Stimulated activated CD4-positive, alpha-beta T cell treated with anti-CD3 and anti-CD28 coated beads, Interleukin-15, amount 100 ng/mL, for 24 hours (primary cell): ENCODE results near the gene YWHAQ.

Source experiments
- DNase-seq: peaks from one replicate; pipeline ENCODE4 v3.0.0-alpha.2; 2020

YWHAQ gene

GRCh38 chr2:9630736-9631552 lies at the start of gene YWHAQ:
YWHAQ (minus strand) TSS chr2:9630997; CDS start chr2:9630452, 545 bp downstream.
- DNase-seq: peak; percentile 99

DNA sequence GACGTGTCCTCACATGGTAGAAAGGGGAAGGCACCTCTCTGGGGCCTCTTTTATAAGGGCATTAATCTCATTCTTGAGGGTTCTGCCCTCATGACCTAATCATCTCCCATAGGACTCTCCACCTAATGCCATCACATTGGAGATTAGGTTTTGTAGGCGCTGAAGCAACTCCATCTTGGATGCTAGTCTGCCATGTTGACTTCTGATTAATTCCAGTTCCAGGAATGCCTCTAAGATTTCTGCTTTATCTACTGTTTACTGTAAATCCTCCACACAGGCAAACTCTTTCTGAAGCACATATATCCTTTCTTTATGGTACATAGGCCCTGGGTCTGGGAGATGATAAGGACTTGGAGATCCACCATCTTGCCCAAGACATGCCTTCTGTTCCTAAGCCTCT lies 49.3 kb upstream of the YWHAQ start:
- no peak for DNase-seq

DNA sequence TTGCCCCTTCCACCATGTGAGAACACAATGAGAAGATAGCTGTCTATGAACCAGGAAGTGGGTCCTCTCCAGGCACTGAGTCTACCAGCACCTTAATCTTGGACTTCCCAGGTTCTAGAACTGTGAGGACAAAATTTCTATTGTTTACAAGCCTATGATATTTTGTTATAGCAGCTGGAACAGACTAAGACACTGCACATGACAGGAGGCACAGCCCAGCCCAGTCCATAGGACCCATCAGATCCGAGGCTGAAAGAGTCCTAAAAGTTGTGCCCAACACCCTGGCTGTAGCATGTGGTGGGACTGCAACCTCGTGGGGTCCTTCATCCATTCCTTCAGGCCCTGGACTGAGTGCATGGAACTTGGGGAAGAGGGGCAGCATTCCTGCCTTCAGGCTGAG lies 48.4 kb upstream of the YWHAQ start:
- DNase-seq: no peak

- DNase-seq: no peak
These were observed 47.7 kb upstream of the YWHAQ start for GRCh38 chr2:9678544-9678943.

- DNase-seq: no peak
These were observed 44.9 kb upstream of the YWHAQ start for GRCh38 chr2:9675415-9676351.

GRCh38 chr2:9674891-9675414 lies 44.2 kb upstream of the YWHAQ start:
- DNase-seq: no peak

- no peak for DNase-seq
These were observed 43.2 kb upstream of the YWHAQ start for GRCh38 chr2:9673914-9674481.

GRCh38 chr2:9668687-9669345 lies 38.0 kb upstream of the YWHAQ start:
- DNase-seq: no peak

DNA sequence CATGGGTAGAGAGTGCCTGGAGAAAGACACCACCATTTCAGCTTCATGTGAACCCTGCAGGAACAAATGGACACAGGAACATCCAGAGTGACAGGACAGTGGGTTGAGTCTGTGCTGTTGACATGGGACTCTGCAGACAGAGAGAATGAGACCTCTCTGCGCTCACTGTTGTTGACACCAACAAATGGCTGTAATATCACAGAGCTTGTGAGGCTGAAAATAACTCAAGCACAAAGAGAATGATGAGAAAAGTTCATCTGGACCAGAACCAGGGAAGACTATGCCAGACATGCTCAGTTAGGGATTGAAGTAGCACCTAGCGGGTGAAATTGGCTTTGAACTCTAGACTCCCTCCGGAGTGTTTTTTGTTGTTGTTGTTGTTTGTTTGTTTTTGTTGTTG lies 37.0 kb upstream of the YWHAQ start:
- no peak for DNase-seq

DNA sequence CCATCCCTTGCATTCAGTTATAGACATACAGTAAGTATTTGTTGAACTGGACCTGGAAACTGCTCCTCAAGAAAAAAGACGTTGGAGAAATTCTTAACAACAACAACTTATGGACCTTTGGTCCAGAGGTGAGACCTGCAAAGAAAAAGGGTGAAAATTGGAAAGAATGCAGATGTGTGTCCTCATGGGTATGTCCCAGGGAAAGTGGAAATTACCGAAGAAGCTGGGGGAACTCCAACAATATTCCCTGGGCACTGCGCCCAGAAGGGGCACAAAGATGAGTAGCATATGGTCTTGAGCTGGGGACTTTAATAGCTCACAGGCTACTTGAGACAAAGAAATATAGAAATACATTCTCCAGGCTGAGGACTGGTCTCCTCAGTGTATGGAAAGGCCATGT lies 35.5 kb upstream of the YWHAQ start:
- DNase-seq: no peak

DNA sequence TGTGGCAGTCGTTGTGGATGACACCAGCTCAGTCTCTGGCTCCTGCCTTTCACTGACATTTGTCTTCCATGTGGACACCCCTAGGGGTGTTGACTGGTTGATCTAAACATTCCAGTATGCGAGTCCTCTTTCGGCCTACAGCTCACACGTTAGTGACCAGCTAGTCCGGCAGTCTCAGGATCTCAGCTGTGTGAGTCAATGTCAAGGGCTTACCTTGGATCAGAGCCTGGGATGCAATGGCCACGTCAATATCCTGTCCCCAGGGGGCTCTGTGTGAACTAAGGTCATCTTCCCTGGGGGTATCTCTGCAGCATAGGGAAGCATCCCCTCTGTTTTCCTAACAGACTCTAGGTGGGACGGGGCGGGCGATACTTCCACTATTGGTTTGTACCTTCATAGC lies 35.1 kb upstream of the YWHAQ start:
- no peak for DNase-seq

DNA sequence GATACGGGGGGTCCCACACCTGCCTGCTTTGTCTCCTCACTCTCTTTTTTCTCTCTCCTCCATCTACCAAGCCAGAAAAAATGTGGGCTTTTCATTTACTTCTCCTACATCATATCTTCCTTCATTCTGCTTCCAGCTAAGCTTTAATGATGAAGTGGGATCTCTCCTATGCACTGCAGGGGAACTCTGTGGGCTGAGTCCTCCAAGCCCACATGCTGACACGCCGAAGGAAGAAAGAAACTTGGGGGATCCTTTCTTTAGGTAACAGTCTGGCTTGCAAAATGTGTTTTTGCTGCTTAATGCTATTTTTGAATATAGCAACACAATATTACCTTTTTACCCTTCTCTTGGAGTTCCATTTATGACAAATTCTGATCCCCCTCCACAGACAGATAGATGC lies 33.6 kb upstream of the YWHAQ start:
- DNase-seq: no peak

DNA sequence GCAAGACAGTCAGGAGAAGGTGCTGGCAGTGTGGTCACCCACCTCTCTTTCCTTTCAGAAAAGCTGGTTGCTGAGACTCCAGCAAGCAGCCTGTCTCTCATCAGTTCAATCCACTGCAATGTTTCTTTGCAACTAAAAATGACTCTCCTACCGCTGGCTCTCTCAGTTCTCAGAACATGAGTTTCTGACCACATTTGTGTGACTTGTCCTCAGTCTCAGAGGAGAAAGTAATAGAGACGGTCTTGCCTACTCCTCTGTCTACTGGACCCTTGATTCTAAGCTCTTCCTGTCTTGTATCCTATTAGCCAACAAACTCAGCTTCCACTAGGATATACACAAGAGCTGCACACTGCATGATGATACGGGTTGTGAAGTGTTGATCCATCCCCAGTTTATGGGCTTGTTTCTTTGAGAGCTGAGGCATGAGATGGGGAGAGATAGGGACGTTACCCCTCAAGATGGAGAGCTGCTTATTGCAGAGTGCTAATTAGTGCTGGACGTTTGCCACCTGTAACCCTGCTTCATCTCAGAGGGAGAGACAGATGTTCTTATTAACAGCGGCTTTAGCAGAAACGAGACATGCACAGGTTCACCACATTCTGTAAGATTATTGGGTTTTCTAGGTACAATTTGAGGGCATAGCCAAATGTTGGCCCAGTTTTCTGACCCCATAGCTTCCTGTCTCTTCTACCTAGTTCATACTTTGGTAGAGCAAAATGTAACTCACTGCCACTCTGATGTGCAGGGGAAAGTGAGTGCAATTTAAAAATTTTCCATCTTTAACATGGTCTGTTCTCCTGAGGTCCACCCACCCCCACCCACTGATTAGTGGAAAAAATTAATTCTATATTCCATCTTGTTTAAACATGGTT lies 32.4 kb upstream of the YWHAQ start:
- DNase-seq: no peak

GRCh38 chr2:9661261-9661660 lies 30.5 kb upstream of the YWHAQ start:
- DNase-seq: no peak

DNA sequence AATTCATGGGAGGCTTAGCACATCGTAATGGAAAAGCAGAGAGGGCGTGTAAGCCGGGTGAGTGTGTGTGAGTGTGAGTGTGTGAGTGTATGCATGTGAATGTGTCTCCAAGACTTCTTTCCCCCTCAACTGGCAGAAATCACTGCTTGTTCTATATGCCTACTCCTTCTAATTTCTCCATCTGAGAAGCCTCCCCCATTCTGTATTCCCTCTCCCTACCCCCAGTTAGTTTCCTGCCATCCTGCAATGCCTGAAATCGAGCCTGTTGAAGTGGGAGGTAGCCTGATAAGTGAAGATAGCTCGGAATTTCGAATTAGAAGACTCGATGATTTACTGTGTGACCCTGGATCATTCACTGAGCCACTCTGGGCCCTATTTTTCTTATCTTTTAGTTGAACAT lies 30.0 kb upstream of the YWHAQ start:
- no peak for DNase-seq

- DNase-seq: no peak
These were observed 29.4 kb upstream of the YWHAQ start for GRCh38 chr2:9660154-9660553.

DNA sequence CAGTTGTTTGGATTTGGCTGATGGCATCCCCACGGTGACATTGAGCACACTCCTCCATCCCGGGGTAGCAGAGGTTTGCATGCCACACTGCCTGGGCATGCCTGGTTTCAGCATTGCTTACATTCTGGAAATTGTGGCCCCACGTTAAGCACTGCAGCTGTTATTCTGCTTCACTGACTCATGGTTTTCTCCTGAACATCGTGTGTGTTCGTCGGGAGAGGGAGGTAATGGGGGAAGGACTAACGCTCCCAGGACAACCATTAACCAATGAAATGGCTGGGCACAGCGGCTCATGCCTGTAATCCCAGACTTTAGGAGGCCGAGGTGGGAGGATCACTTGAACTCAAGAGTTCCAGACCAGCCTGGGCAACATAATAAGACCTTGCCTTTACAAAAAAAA lies 28.2 kb upstream of the YWHAQ start:
- no peak for DNase-seq

GRCh38 chr2:9657731-9658130 lies 26.9 kb upstream of the YWHAQ start:
- DNase-seq: no peak

GRCh38 chr2:9657083-9657482 lies 26.3 kb upstream of the YWHAQ start:
- DNase-seq: no peak

- peak; percentile 83 for DNase-seq
These were observed 25.5 kb upstream of the YWHAQ start for GRCh38 chr2:9656270-9656766.

GRCh38 chr2:9655441-9656269 lies 24.9 kb upstream of the YWHAQ start:
- DNase-seq: peak; percentile 80
